Loucy (cell line): ENCODE results near the gene ENPP3.

Source experiments
- EZH2phosphoT487 ChIP-seq: fragments of 200-600 bp; IDR thresholded peaks from 2 replicates; pipeline ENCODE4 v1.6.1; 2018; ENCODE audit warnings: antibody characterized with exemption, mild to moderate bottlenecking, moderate library complexity, borderline replicate concordance
- TF ChIP-seq, protein P1 (sequence below): fragments of 200-600 bp; sonication (generic); conservative IDR thresholded peaks from 2 replicates; pipeline ENCODE4 v1.5.1; 2014; ENCODE audit warnings: mild to moderate bottlenecking, antibody characterized with exemption, low read length

DNA sequence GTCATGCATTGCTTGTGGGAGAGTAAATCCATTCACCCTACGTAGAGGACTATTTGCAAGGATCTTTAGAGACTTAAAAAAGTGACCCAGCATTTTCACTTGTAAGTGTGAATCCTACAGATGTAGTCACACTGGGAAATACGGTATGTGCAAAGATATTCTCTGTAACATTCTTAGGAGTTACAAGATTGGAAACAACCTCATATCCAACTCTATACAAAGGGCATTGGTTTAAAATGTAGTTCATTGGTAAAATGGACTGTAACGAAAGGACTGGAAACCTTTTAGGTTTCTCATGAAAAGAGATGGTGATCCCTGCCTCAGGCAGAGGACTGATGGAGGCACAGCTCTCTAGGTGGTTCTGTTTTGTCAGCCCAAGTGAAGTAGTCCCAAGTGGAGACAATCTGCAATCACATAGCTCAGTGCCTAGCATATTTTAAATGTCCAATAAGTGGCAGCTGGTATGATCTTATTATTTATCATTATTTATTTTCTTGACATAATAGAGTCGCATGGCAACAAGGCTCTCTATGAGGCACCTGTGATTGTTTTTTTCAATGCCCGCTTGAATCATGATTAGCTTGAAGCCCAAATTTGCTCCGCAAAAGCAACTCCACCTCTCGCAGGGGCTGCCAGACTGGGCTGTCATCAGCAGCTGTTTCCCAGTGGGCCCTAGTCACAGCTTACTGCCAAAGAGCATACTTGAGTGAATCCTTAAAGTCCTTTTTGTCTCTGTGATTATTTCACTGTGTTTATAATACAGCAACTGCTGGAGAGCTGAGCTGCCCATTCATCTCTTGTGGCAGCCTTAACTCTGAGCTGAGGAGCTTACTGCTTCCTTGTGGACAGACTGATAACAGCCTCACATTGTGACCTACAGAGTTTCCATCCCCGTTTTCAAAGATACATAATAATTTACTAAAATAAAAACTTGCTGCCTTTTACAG lies 150.9 kb downstream of the ENPP3 start:
- TF ChIP-seq, protein P1, sequence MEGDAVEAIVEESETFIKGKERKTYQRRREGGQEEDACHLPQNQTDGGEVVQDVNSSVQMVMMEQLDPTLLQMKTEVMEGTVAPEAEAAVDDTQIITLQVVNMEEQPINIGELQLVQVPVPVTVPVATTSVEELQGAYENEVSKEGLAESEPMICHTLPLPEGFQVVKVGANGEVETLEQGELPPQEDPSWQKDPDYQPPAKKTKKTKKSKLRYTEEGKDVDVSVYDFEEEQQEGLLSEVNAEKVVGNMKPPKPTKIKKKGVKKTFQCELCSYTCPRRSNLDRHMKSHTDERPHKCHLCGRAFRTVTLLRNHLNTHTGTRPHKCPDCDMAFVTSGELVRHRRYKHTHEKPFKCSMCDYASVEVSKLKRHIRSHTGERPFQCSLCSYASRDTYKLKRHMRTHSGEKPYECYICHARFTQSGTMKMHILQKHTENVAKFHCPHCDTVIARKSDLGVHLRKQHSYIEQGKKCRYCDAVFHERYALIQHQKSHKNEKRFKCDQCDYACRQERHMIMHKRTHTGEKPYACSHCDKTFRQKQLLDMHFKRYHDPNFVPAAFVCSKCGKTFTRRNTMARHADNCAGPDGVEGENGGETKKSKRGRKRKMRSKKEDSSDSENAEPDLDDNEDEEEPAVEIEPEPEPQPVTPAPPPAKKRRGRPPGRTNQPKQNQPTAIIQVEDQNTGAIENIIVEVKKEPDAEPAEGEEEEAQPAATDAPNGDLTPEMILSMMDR, result no peak
- TF ChIP-seq EZH2phosphoT487, result no peak
